ENCODE results near the gene FSD1L. TPM values are rescaled to one million over a fixed set of nuclear protein-coding genes. Genes with fewer than 3 reads are reported as not detected.
A peak's percentile ranks its signal among the peaks of the same experiment; 100 is the strongest.

Gene FSD1L
- total and polyA plus RNA-seq, 4 donors = 17.6 to 61.1 (median 25.7) TPM

GRCh38 chr9:105445203-105445881 lies 2.5 kb upstream of the FSD1L start:
- H3K4me1 ChIP-seq (ENCODE audit: control insufficient read depth, insufficient read depth, low read length) = peaks cover 11% of the 10 kb centered on the region
- no peaks in the 10 kb centered on the region for H3K36me3 ChIP-seq (ENCODE audit: control insufficient read depth, insufficient read depth, low read length)
- no peaks in the 10 kb centered on the region for H3K9me3 ChIP-seq (ENCODE audit: control insufficient read depth, insufficient read depth, low read length)
- no peak overlapping the region for H3K27ac ChIP-seq (ENCODE audit: low read depth, low read length)
- H3K4me3 ChIP-seq (ENCODE audit: low read depth, low read length) = no peak overlapping the region
- no peak for DNase-seq (ENCODE audit: low read depth in 4 of 6, low spot score in 6 of 6)
- WGBS (ENCODE audit: insufficient coverage) = 78% methylated on average over 5 of the region's 8 CpGs
- no peaks in the 10 kb centered on the region for H3K27me3 ChIP-seq (ENCODE audit: control insufficient read depth, insufficient read depth, low read length)

GRCh38 chr9:105447386-105447813 lies 434 bp upstream of the FSD1L start:
- Histone ChIP-seq H3K9me3 (ENCODE audit: control insufficient read depth, insufficient read depth, low read length) (no peaks in the 10 kb centered on the region), H3K27ac (ENCODE audit: low read depth, low read length) (peak overlapping the region; percentile 90), H3K27me3 (ENCODE audit: control insufficient read depth, insufficient read depth, low read length) (no peaks in the 10 kb centered on the region), H3K36me3 (ENCODE audit: control insufficient read depth, insufficient read depth, low read length) (no peaks in the 10 kb centered on the region), H3K4me1 (ENCODE audit: control insufficient read depth, insufficient read depth, low read length) (peaks cover 13% of the 10 kb centered on the region), H3K4me3 (ENCODE audit: low read depth, low read length) (peak overlapping the region; percentile 86)
- 34% methylated on average over 5 of the region's 16 CpGs for WGBS (ENCODE audit: insufficient coverage)
- DNase-seq (ENCODE audit: low read depth in 4 of 6, low spot score in 6 of 6) = peak in 1 of 6 donors; percentile 72

GRCh38 chr9:105449081-105449480 lies 1.2 kb downstream of the FSD1L start:
- Histone ChIP-seq H3K4me3 (ENCODE audit: low read depth, low read length) (peak overlapping the region; percentile 86), H3K36me3 (ENCODE audit: control insufficient read depth, insufficient read depth, low read length) (no peaks in the 10 kb centered on the region), H3K4me1 (ENCODE audit: control insufficient read depth, insufficient read depth, low read length) (peaks cover 13% of the 10 kb centered on the region), H3K27ac (ENCODE audit: low read depth, low read length) (no peak overlapping the region), H3K27me3 (ENCODE audit: control insufficient read depth, insufficient read depth, low read length) (no peaks in the 10 kb centered on the region), H3K9me3 (ENCODE audit: control insufficient read depth, insufficient read depth, low read length) (no peaks in the 10 kb centered on the region)
- no CpG with 5 or more reads among the region's 2 CpGs for WGBS (ENCODE audit: insufficient coverage)
- no peak for DNase-seq (ENCODE audit: low read depth in 4 of 6, low spot score in 6 of 6)

GRCh38 chr9:105452185-105452584 lies 4.4 kb downstream of the FSD1L start:
- H3K4me3 ChIP-seq (ENCODE audit: low read depth, low read length) = no peak overlapping the region
- no peaks in the 10 kb centered on the region for H3K36me3 ChIP-seq (ENCODE audit: control insufficient read depth, insufficient read depth, low read length)
- H3K9me3 ChIP-seq (ENCODE audit: control insufficient read depth, insufficient read depth, low read length) = no peaks in the 10 kb centered on the region
- H3K27me3 ChIP-seq (ENCODE audit: control insufficient read depth, insufficient read depth, low read length) = no peaks in the 10 kb centered on the region
- peaks cover 8% of the 10 kb centered on the region for H3K4me1 ChIP-seq (ENCODE audit: control insufficient read depth, insufficient read depth, low read length)
- no CpG with 5 or more reads among the region's 3 CpGs for whole genome bisulfite sequencing (ENCODE audit: insufficient coverage)
- no peak overlapping the region for H3K27ac ChIP-seq (ENCODE audit: low read depth, low read length)
- no peak for DNase-seq (ENCODE audit: low read depth in 4 of 6, low spot score in 6 of 6)

- H3K36me3 ChIP-seq (ENCODE audit: control insufficient read depth, insufficient read depth, low read length) = peaks cover 7% of the 10 kb centered on the region
- H3K4me3 ChIP-seq (ENCODE audit: low read depth, low read length) = no peak overlapping the region
- 90% methylated on average over 1 of the region's 2 CpGs for WGBS (ENCODE audit: insufficient coverage)
- no peaks in the 10 kb centered on the region for H3K27me3 ChIP-seq (ENCODE audit: control insufficient read depth, insufficient read depth, low read length)
- no peak overlapping the region for H3K27ac ChIP-seq (ENCODE audit: low read depth, low read length)
- H3K9me3 ChIP-seq (ENCODE audit: control insufficient read depth, insufficient read depth, low read length) = peaks cover 4% of the 10 kb centered on the region
- DNase-seq (ENCODE audit: low read depth in 4 of 6, low spot score in 6 of 6) = no peak
- peaks cover 2% of the 10 kb centered on the region for H3K4me1 ChIP-seq (ENCODE audit: control insufficient read depth, insufficient read depth, low read length)
These were observed 8.1 kb downstream of the FSD1L start for GRCh38 chr9:105455836-105456475.

GRCh38 chr9:105457560-105458294 lies 9.9 kb downstream of the FSD1L start:
- 95% methylated on average over 14 of the region's 15 CpGs for WGBS (ENCODE audit: insufficient coverage)
- Histone ChIP-seq H3K27ac (ENCODE audit: low read depth, low read length) (no peak overlapping the region), H3K4me3 (ENCODE audit: low read depth, low read length) (no peak overlapping the region), H3K36me3 (ENCODE audit: control insufficient read depth, insufficient read depth, low read length) (peaks cover 7% of the 10 kb centered on the region), H3K27me3 (ENCODE audit: control insufficient read depth, insufficient read depth, low read length) (no peaks in the 10 kb centered on the region), H3K9me3 (ENCODE audit: control insufficient read depth, insufficient read depth, low read length) (peaks cover 4% of the 10 kb centered on the region), H3K4me1 (ENCODE audit: control insufficient read depth, insufficient read depth, low read length) (no peaks in the 10 kb centered on the region)
- no peak for DNase-seq (ENCODE audit: low read depth in 4 of 6, low spot score in 6 of 6)

- Histone ChIP-seq H3K9me3 (ENCODE audit: control insufficient read depth, insufficient read depth, low read length) (peaks cover 4% of the 10 kb centered on the region), H3K4me1 (ENCODE audit: control insufficient read depth, insufficient read depth, low read length) (no peaks in the 10 kb centered on the region), H3K27ac (ENCODE audit: low read depth, low read length) (no peak overlapping the region), H3K27me3 (ENCODE audit: control insufficient read depth, insufficient read depth, low read length) (no peaks in the 10 kb centered on the region), H3K36me3 (ENCODE audit: control insufficient read depth, insufficient read depth, low read length) (peaks cover 7% of the 10 kb centered on the region), H3K4me3 (ENCODE audit: low read depth, low read length) (no peak overlapping the region)
- WGBS (ENCODE audit: insufficient coverage) = 93% methylated on average over 2 of the region's 3 CpGs
- no peak for DNase-seq (ENCODE audit: low read depth in 4 of 6, low spot score in 6 of 6)
These were observed 10.6 kb downstream of the FSD1L start for GRCh38 chr9:105458404-105458803.

- H3K9me3 ChIP-seq (ENCODE audit: control insufficient read depth, insufficient read depth, low read length) = peaks cover 4% of the 10 kb centered on the region
- no peaks in the 10 kb centered on the region for H3K27me3 ChIP-seq (ENCODE audit: control insufficient read depth, insufficient read depth, low read length)
- WGBS (ENCODE audit: insufficient coverage) = 83% methylated on average over 2 of the region's 2 CpGs
- no peak overlapping the region for H3K27ac ChIP-seq (ENCODE audit: low read depth, low read length)
- no peaks in the 10 kb centered on the region for H3K4me1 ChIP-seq (ENCODE audit: control insufficient read depth, insufficient read depth, low read length)
- peaks cover 7% of the 10 kb centered on the region for H3K36me3 ChIP-seq (ENCODE audit: control insufficient read depth, insufficient read depth, low read length)
- no peak overlapping the region for H3K4me3 ChIP-seq (ENCODE audit: low read depth, low read length)
- no peak for DNase-seq (ENCODE audit: low read depth in 4 of 6, low spot score in 6 of 6)
These were observed 11.5 kb downstream of the FSD1L start for GRCh38 chr9:105459336-105459735.

GRCh38 chr9:105466898-105467455 lies 19.1 kb downstream of the FSD1L start:
- no peak for DNase-seq (ENCODE audit: low read depth in 4 of 6, low spot score in 6 of 6)
- no peaks in the 10 kb centered on the region for H3K9me3 ChIP-seq (ENCODE audit: control insufficient read depth, insufficient read depth, low read length)
- no peak overlapping the region for H3K27ac ChIP-seq (ENCODE audit: low read depth, low read length)
- WGBS (ENCODE audit: insufficient coverage) = 83% methylated on average over 1 of the region's 3 CpGs
- H3K27me3 ChIP-seq (ENCODE audit: control insufficient read depth, insufficient read depth, low read length) = no peaks in the 10 kb centered on the region
- H3K4me3 ChIP-seq (ENCODE audit: low read depth, low read length) = no peak overlapping the region
- no peaks in the 10 kb centered on the region for H3K4me1 ChIP-seq (ENCODE audit: control insufficient read depth, insufficient read depth, low read length)
- H3K36me3 ChIP-seq (ENCODE audit: control insufficient read depth, insufficient read depth, low read length) = peaks cover 6% of the 10 kb centered on the region
